Spleen (tissue), 11 donors: ENCODE results near the gene CD81. TPM values are rescaled to one million over a fixed set of nuclear protein-coding genes. Genes with fewer than 3 reads are reported as not detected.

Source experiments
- DNase-seq: peaks from one replicate; pipeline ENCODE4 v3.0.0-alpha.2; 2020
- H3K27ac ChIP-seq, 8 donors: fragments of 200-600 bp; sonication (generic) in 7 of 8; 1 replicate in 4 of 8; 2 replicates in 4 of 8; pipeline versions ENCODE4 v1.5.0 to v1.8.0; 2016 to 2021; ENCODE audit warnings: inconsistent platforms in 4 of 8, mild to moderate bottlenecking in 4 of 8, moderate library complexity in 1 of 8
- H3K27me3 ChIP-seq, 7 donors: fragments of 200-600 bp; sonication (generic) in 6 of 7; replicated peaks in 1 of 7; 1 replicate in 4 of 7; 2 replicates in 3 of 7; pipeline versions ENCODE4 v1.5.0 to v1.8.0; 2016 to 2021; ENCODE audit warnings: inconsistent platforms in 3 of 7, mild to moderate bottlenecking in 1 of 7
- H3K36me3 ChIP-seq, 6 donors: fragments of 200-600 bp; sonication (generic) in 5 of 6; 1 replicate in 4 of 6; 2 replicates in 2 of 6; pipeline versions ENCODE4 v1.5.0 to v1.8.0; 2016 to 2021; ENCODE audit warnings: inconsistent platforms in 2 of 6
- H3K4me1 ChIP-seq, 6 donors: fragments of 200-600 bp; sonication (generic) in 5 of 6; 1 replicate in 3 of 6; 2 replicates in 3 of 6; pipeline versions ENCODE4 v1.5.0 to v1.8.0; 2016 to 2021; ENCODE audit warnings: inconsistent platforms in 3 of 6
- H3K4me3 ChIP-seq, 8 donors: fragments of 200-600 bp; sonication (generic) in 7 of 8; 1 replicate in 4 of 8; 2 replicates in 4 of 8; pipeline versions ENCODE4 v1.5.0 to v1.8.0; 2016 to 2021; ENCODE audit warnings: inconsistent platforms in 4 of 8, mild to moderate bottlenecking in 4 of 8, moderate library complexity in 2 of 8
- H3K9me3 ChIP-seq, 8 donors: fragments of 200-600 bp; sonication (generic) in 7 of 8; 1 replicate in 4 of 8; 2 replicates in 4 of 8; pipeline versions ENCODE4 v1.5.0 to v1.8.0; 2016 to 2021; ENCODE audit warnings: inconsistent platforms in 4 of 8
- POLR2A ChIP-seq, 3 donors: fragments of 450-650 bp; IDR thresholded peaks; one replicate each; pipeline ENCODE4 v1.5.1; 2017; ENCODE audit warnings: antibody characterized with exemption in 3 of 3, mild to moderate bottlenecking in 1 of 3
- POLR2AphosphoS5 ChIP-seq, 3 donors: sonication (generic); formaldehyde crosslinking; IDR thresholded peaks; one replicate each; pipeline ENCODE4 v1.5.1; 2017; ENCODE audit warnings: antibody characterized with exemption in 3 of 3
- WGBS, 5 donors: extraction: QIAGEN DNeasy Blood & Tissue Kit in 3 of 5; methylation state at CpG; one replicate each; pipeline versions ENCODE4 v1.1.5 to v1.1.7; 2013 to 2018; 5-methylcytosine and 5-hydroxymethylcytosine counted together
- intact Hi-C: fragments of 100-400 bp; cut with DNase I; formaldehyde crosslinking; loops from one replicate; pipeline ENCODE4 v1.15.0; 2023; ENCODE audit warnings: low total_unique reads
- polyA plus RNA-seq, 3 donors: library from polyadenylated mRNA; stranded (reverse); fragments of 200-250 nt; gene quantifications; one replicate each; pipeline ENCODE4 v1.2.1, GENCODE V29; 2013
- total RNA-seq, 7 donors: library from RNA; depleted of rRNA in 3 of 7; stranded (reverse); fragments of >200 nt in 3 of 7; fragmentation: NEBNext Ultra II Directional in 4 of 7; extraction: Animal tissue kit (Norgen Biotek cat#: 25700) in 4 of 7; gene quantifications; one replicate each; pipeline versions ENCODE4 v1.1.0 to v1.2.1, GENCODE V29; 2016 to 2021
- TF ChIP-seq, protein P1 (sequence below), 11 experiments: fragments of 200-600 bp in 7 of 11; fragments of 450-650 bp in 4 of 11; sonication (generic) in 4 of 11; IDR thresholded peaks in 8 of 11; conservative IDR thresholded peaks in 3 of 11; 1 replicate in 7 of 11; 2 replicates in 4 of 11; pipeline versions ENCODE4 v1.4.0 to v1.8.0; 2016 to 2021; ENCODE audit warnings: antibody characterized with exemption in 11 of 11, inconsistent platforms in 4 of 11, mild to moderate bottlenecking in 1 of 11
- donor health status: healthy with polysubstance abuse.
- donor health status: DM: no; HTN: no; CAD: no; lungs with moderate emphysema.
- donor health status: DM: no; HTN: no; CAD: no.
- donor health status: Bipolar disorder and iron deficiency.
- donor health status: healthy.
- donor health status: DM: no; HTN: no; CAD: no.
- donor health status: DM: yes; HTN: yes; CAD: no.

CD81 gene
- total and polyA plus RNA-seq, 10 donors, result 191 to 594 (median 433) TPM

DNA sequence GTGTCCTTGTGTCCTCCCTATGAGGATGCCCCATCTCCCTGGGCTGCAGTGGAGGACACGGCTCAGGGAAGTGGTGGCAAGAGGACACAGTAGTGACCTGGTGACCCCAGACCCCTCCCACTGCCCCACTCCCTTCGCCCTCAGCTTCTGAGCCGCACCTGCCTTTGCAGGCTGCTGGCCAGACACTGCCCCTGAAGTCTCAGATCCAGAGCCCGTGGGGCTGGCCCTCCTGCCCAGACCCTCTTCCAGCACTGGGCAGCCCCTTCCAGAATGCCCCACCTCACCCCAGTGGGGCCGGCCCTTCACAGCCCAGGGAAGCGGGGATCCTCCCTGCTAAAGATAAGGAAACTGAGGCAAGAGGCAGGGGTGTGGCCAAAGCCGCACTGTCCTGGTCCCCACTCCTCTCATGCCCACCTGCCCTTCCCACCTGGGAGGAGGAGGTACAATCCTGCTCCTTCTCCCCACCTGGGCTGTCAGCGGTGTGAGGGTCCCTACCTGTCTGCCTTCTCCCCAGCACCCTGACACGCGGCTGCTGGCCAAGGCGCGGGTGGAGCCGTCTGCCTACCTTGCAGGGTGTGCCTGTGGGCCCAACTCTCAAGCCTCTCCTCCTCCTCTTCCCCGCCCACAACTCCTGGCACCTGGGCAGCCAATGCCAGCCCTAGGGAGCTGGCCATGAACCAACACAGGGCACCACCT, 49.9 kb downstream of the CD81 start:
- intact Hi-C loops, result no loop called here
- TF ChIP-seq POLR2AphosphoS5 (IDR thresholded peaks at IDR 0.05) (no peak), POLR2A (IDR thresholded peaks at IDR 0.05) (no peak)
- TF ChIP-seq, protein P1, sequence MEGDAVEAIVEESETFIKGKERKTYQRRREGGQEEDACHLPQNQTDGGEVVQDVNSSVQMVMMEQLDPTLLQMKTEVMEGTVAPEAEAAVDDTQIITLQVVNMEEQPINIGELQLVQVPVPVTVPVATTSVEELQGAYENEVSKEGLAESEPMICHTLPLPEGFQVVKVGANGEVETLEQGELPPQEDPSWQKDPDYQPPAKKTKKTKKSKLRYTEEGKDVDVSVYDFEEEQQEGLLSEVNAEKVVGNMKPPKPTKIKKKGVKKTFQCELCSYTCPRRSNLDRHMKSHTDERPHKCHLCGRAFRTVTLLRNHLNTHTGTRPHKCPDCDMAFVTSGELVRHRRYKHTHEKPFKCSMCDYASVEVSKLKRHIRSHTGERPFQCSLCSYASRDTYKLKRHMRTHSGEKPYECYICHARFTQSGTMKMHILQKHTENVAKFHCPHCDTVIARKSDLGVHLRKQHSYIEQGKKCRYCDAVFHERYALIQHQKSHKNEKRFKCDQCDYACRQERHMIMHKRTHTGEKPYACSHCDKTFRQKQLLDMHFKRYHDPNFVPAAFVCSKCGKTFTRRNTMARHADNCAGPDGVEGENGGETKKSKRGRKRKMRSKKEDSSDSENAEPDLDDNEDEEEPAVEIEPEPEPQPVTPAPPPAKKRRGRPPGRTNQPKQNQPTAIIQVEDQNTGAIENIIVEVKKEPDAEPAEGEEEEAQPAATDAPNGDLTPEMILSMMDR (IDR thresholded peaks at IDR 0.05 in 8 of 11, conservative IDR thresholded peaks at IDR 0.05 in 3 of 11), result no peak
- WGBS, 5 donors, result 82 to 95% (median 85%) methylated on average over 13 to 14 of the region's 14 CpGs
- Histone ChIP-seq H3K36me3 (no peaks in the 10 kb centered on the region), H3K27me3 (peaks cover 0 to 25% (median 0%) of the 10 kb centered on the region in 7 donors), H3K9me3 (no peaks in the 10 kb centered on the region), H3K27ac (no peak overlapping the region), H3K4me3 (no peak overlapping the region), H3K4me1 (no peaks in the 10 kb centered on the region)
- DNase-seq, result no peak

DNA sequence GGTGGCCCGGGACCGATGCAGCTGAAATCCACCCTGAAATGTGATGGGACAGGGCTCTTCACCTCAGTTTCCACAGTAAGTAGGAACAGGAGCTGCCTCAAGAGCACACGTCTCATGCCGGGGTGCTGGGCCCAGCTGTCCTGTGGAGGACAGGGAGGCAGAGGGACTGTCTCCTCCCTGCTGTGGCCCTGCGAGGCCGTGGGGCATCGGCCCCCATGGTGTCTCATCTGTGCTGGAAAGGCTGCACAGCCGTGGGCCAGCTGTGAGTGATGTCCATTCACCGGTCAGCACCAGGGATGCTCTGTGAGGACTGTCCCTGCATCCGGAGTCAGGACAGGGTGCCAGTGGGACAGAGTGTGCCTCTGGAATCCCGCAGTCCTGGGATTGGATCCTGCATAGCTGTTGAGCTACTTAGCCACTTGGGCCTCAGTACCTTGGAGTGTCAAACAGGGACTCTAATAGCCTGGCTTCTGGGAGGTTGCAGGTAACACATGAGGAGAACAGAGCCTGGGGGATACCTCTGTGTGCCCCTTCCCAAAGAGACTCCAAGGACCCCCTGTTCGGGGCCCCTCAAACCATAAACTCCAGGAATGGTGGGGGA, 50.7 kb downstream of the CD81 start:
- intact Hi-C loops, result loop anchor here (1.0 to 2.0 kb wide), 2 partner anchors 103 to 463 kb away; no protein-coding TSS in a partner anchor

DNA sequence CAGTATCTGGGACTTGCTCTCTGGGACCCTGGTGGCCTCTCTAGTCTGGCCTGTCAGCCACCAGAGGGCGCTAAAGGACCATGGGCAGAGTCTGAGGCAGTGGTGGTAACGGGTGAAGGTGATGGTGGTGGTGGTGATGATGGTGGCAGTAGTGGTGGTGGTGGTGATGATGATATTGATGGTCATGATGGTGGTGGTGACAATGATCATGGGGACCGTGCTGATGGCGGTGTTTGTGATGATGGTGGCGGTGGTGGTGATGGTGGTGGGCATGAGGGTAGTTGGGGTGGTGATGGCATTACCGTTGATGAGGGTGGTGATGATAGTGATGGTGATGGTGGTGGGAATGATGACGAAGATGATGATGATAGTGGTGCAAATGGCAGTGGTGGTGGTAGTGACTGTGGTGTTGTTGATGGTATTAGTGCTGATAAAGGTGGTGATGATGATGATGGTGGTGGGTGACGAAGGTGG, 51.2 kb downstream of the CD81 start:
- TF ChIP-seq POLR2A (IDR thresholded peaks at IDR 0.05) (no peak), POLR2AphosphoS5 (IDR thresholded peaks at IDR 0.05) (no peak)
- TF ChIP-seq, protein P1 (IDR thresholded peaks at IDR 0.05 in 8 of 11, conservative IDR thresholded peaks at IDR 0.05 in 3 of 11), result peak; percentile 87 to 100 (median 94)
- intact Hi-C loops, result loop anchor here (1.0 to 2.0 kb wide), 2 partner anchors 103 to 462 kb away; no protein-coding TSS in a partner anchor
- Histone ChIP-seq H3K27me3 (peaks cover 0 to 17% (median 0%) of the 10 kb centered on the region in 7 donors), H3K27ac (no peak overlapping the region), H3K4me1 (no peaks in the 10 kb centered on the region), H3K36me3 (no peaks in the 10 kb centered on the region), H3K9me3 (no peaks in the 10 kb centered on the region), H3K4me3 (no peak overlapping the region)
- 50 to 64% (median 57%) methylated on average over 8 of the region's 8 CpGs for WGBS, 5 donors
- peak; percentile 95 for DNase-seq

More for the DNA sequence above, 50.7 kb downstream of the CD81 start:
- Histone ChIP-seq H3K27me3 (peaks cover 0 to 19% (median 0%) of the 10 kb centered on the region in 7 donors), H3K9me3 (no peaks in the 10 kb centered on the region), H3K4me3 (no peak overlapping the region), H3K27ac (no peak overlapping the region), H3K36me3 (no peaks in the 10 kb centered on the region), H3K4me1 (no peaks in the 10 kb centered on the region)
- TF ChIP-seq, protein P1 (IDR thresholded peaks at IDR 0.05 in 8 of 11, conservative IDR thresholded peaks at IDR 0.05 in 3 of 11), result no peak
- no peak for TF ChIP-seq POLR2AphosphoS5 (IDR thresholded peaks at IDR 0.05)
- no peak for TF ChIP-seq POLR2A (IDR thresholded peaks at IDR 0.05)
- WGBS, 5 donors, result 53 to 74% (median 71%) methylated on average over 6 to 12 of the region's 12 CpGs
- DNase-seq, result no peak

- 80 to 96% (median 87%) methylated on average over 1 of the region's 1 CpG for WGBS, 5 donors
- intact Hi-C loops, result no loop called here
- no peaks in the 10 kb centered on the region for H3K36me3 ChIP-seq
- H3K27me3 ChIP-seq, result peaks cover 0 to 14% (median 0%) of the 10 kb centered on the region in 7 donors
- no peak overlapping the region for H3K4me3 ChIP-seq
- H3K9me3 ChIP-seq, result no peaks in the 10 kb centered on the region
- H3K4me1 ChIP-seq, result no peaks in the 10 kb centered on the region
- DNase-seq, result no peak
- TF ChIP-seq, protein P1 (IDR thresholded peaks at IDR 0.05 in 8 of 11, conservative IDR thresholded peaks at IDR 0.05 in 3 of 11), result no peak
- TF ChIP-seq POLR2AphosphoS5 (IDR thresholded peaks at IDR 0.05) (no peak), POLR2A (IDR thresholded peaks at IDR 0.05) (no peak)
- no peak overlapping the region for H3K27ac ChIP-seq
Observed at GRCh38 chr11:2431395-2431794, 54.3 kb downstream of the CD81 start.
